Testis (tissue), 2 donors: ENCODE measurements around the gene ZMYND19.

Experiments
- POLR2A ChIP-seq: fragments of 450-650 bp; IDR thresholded peaks from one replicate; pipeline ENCODE4 v1.6.1; 2017; ENCODE audit warnings: antibody characterized with exemption, mild to moderate bottlenecking, moderate library complexity
- TF ChIP-seq, protein P1 (sequence below), 3 experiments: fragments of 450-650 bp in 2 of 3; fragments of 200-600 bp in 1 of 3; sonication (generic) in 1 of 3; IDR thresholded peaks; one replicate each; pipeline ENCODE4 v1.5.1; 2016 to 2019; ENCODE audit warnings: antibody characterized with exemption in 3 of 3, mild to moderate bottlenecking in 2 of 3, moderate library complexity in 1 of 3

DNA sequence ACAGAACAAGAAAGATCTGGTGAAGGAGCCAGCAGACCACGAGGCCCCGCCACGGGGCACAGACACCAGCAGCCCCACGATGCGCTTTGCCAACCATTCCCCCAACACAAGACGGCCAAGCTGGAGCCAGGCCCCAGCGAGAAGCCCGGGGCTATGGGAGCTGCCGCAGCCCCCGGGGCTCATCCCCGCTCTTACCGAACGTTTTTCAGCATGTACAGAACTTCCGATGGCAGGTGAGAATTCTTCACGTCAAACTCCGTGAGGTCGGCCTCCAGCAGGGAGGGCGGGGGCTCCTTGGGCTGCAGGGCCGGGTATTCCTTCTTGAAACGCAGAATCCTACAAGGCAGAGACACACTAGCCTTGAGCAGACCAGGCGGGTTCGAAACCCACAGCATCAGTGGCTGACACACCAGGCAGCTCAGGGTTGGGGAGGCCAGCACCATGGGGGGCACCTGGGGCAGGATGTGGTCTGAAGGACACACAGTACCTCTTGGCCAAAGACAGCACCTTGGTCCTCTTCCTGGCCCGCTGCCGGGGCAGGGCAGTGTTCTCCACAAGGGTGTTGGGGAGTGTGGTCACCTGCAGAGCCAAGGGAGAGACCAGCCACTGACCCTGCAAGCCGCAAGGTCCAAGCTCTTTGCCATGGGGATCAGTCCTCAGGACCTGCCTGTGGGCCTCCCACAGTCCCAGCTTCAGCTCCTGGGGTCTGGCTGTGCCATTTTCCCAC is 46.9 kb downstream of the ZMYND19 start:
- no peak for TF ChIP-seq POLR2A
- TF ChIP-seq, protein P1, sequence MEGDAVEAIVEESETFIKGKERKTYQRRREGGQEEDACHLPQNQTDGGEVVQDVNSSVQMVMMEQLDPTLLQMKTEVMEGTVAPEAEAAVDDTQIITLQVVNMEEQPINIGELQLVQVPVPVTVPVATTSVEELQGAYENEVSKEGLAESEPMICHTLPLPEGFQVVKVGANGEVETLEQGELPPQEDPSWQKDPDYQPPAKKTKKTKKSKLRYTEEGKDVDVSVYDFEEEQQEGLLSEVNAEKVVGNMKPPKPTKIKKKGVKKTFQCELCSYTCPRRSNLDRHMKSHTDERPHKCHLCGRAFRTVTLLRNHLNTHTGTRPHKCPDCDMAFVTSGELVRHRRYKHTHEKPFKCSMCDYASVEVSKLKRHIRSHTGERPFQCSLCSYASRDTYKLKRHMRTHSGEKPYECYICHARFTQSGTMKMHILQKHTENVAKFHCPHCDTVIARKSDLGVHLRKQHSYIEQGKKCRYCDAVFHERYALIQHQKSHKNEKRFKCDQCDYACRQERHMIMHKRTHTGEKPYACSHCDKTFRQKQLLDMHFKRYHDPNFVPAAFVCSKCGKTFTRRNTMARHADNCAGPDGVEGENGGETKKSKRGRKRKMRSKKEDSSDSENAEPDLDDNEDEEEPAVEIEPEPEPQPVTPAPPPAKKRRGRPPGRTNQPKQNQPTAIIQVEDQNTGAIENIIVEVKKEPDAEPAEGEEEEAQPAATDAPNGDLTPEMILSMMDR (IDR thresholded peaks at IDR 0.05): no peak
